NCI-H446 treated with DMSO at 0.1 percent for 48 hours (cell line): ENCODE data around the gene FJX1.
"Not testable (repeated sequence)": the region's sequence is repeated elsewhere in the genome, so short reads cannot be mapped to it uniquely, and the experiment has no call there.

Experiments used
- DNase-seq: peaks from one replicate; lab custom pipeline; 2025; lab: John Stamatoyannopoulos, UW

The FJX1 gene

GRCh38 chr11:35633827-35634423 is 15.7 kb downstream of the FJX1 start:
- no peak for DNase-seq

GRCh38 chr11:35635933-35636332 is 17.7 kb downstream of the FJX1 start:
- DNase-seq, result no peak

GRCh38 chr11:35639591-35640179 is 21.4 kb downstream of the FJX1 start:
- no peak for DNase-seq

GRCh38 chr11:35641171-35641897 is 23.1 kb downstream of the FJX1 start:
- no peak for DNase-seq

- DNase-seq, result no peak
These were observed 23.7 kb downstream of the FJX1 start for GRCh38 chr11:35641964-35642363.

GRCh38 chr11:35647421-35648093 is 29.3 kb downstream of the FJX1 start:
- DNase-seq, result no peak

- DNase-seq, result no peak
These were observed 31.7 kb downstream of the FJX1 start for GRCh38 chr11:35650006-35650405.

GRCh38 chr11:35650467-35650866 is 32.2 kb downstream of the FJX1 start:
- no peak for DNase-seq

- no peak for DNase-seq
These were observed 33.0 kb downstream of the FJX1 start for GRCh38 chr11:35651263-35651662.

- DNase-seq, result not testable (repeated sequence)
These were observed 34.5 kb downstream of the FJX1 start for GRCh38 chr11:35652786-35653185.

- no peak for DNase-seq
These were observed 36.5 kb downstream of the FJX1 start for GRCh38 chr11:35654711-35655110.

GRCh38 chr11:35655254-35655653 is 37.0 kb downstream of the FJX1 start:
- DNase-seq, result no peak

GRCh38 chr11:35655856-35656255 is 37.6 kb downstream of the FJX1 start:
- DNase-seq, result no peak

GRCh38 chr11:35658020-35658948 is 40.0 kb downstream of the FJX1 start:
- DNase-seq, result no peak

GRCh38 chr11:35661534-35661933 is 43.3 kb downstream of the FJX1 start:
- no peak for DNase-seq

- DNase-seq, result no peak
These were observed 43.9 kb downstream of the FJX1 start for GRCh38 chr11:35662061-35662648.

- DNase-seq, result peak; percentile 69
These were observed 44.6 kb downstream of the FJX1 start, which contains the start of gene TRIM44 for GRCh38 chr11:35662649-35663407. Gene TRIM44 (plus strand): TSS chr11:35662775. CDS start chr11:35663112, 337 bp downstream.

GRCh38 chr11:35663408-35663702 is 45.1 kb downstream of the FJX1 start:
- DNase-seq, result no peak

GRCh38 chr11:35664977-35665441 is 46.7 kb downstream of the FJX1 start:
- DNase-seq, result no peak

GRCh38 chr11:35667257-35667656 is 49.0 kb downstream of the FJX1 start:
- no peak for DNase-seq

- DNase-seq, result not testable (repeated sequence)
These were observed 50.1 kb downstream of the FJX1 start for GRCh38 chr11:35668350-35668749.
